HCT116 (cell line): ENCODE results near the gene ACBD3. TPM values are rescaled to one million over a fixed set of nuclear protein-coding genes. Genes with fewer than 3 reads are reported as not detected.

ENCODE experiments used
- ATAC-seq: fragments of 200-7000 bp; cut with Tn5 transposase; 2 replicates; pipeline ENCODE4 v1.9.1; 2020; ENCODE audit warnings: mild to moderate bottlenecking, moderate library complexity
- BruUV-seq: library from RNA; stranded (reverse); fragments of 400-500 nt; replicated peaks from 2 replicates; lab custom pipeline; 2021; lab: Mats Ljungman, UMichigan
- CTCF ChIA-PET: fragments of 300-600 bp; sonication (Branson Sonifier 250); formaldehyde crosslinking; loops from one replicate; lab custom pipeline; 2021; ENCODE audit warnings: antibody characterized with exemption; lab: Charles Lee
- POLR2A ChIA-PET: fragments of 300-600, 350-600 bp; sonication (Branson Sonifier 250); formaldehyde crosslinking; loops from one replicate; lab custom pipeline; 2021; ENCODE audit warnings: antibody characterized with exemption; lab: Charles Lee
- RAD21 ChIA-PET, 2 experiments: fragments of 300-600 bp; sonication (Branson Sonifier 250); formaldehyde crosslinking; loops; one replicate each; lab custom pipeline; 2023; ENCODE audit warnings: low total read pairs in 2 of 2; ENCODE audit not compliant: uncharacterized antibody in 2 of 2, unreplicated experiment in 2 of 2, low non-redundant PET in 1 of 2; lab: Charles Lee
- DNase-seq: peaks from one replicate; pipeline ENCODE4 v3.0.0-alpha.2; 2010; ENCODE audit warnings: low read depth, low spot score
- H2AFZ ChIP-seq: fragments of 200-600 bp; shearing (Covaris generic), sonication (generic); 2 replicates; pipeline ENCODE4 v1.6.1; 2017; ENCODE audit warnings: low read depth, mixed run types, mixed read lengths, antibody characterized with exemption, low read length; ENCODE audit not compliant: poor library complexity, severe bottlenecking
- H3K27ac ChIP-seq: 2 replicates; pipeline ENCODE4 v1.5.1; 2012; ENCODE audit warnings: low read depth, low read length
- H3K27me3 ChIP-seq: fragments of 200-600 bp; sonication (generic); 2 replicates; pipeline ENCODE4 v1.6.1; 2016; ENCODE audit warnings: mixed run types, low read length, mixed read lengths; ENCODE audit not compliant: insufficient read depth
- H3K36me3 ChIP-seq, 2 experiments: fragments of 200-500 bp in 1 of 2; fragments of 200-600 bp in 1 of 2; sonication (Bioruptor generic) in 1 of 2; sonication (generic) in 1 of 2; 2 replicates each; pipeline versions ENCODE4 v1.5.1 to v1.6.1; 2014 to 2016; ENCODE audit warnings: low read length in 2 of 2, inconsistent platforms in 1 of 2, mixed read lengths in 1 of 2, mixed run types in 1 of 2; ENCODE audit not compliant: insufficient read depth in 2 of 2, control insufficient read depth in 1 of 2
- H3K4me1 ChIP-seq, 2 experiments: fragments of 200-600 bp in 1 of 2; sonication (generic) in 1 of 2; 2 replicates each; pipeline versions ENCODE4 v1.5.1 to v1.6.1; 2012 to 2017; ENCODE audit warnings: low read length in 2 of 2, inconsistent platforms in 1 of 2, mild to moderate bottlenecking in 1 of 2, mixed read lengths in 1 of 2, mixed run types in 1 of 2, moderate library complexity in 1 of 2; ENCODE audit not compliant: insufficient read depth in 2 of 2, control insufficient read depth in 1 of 2
- H3K4me2 ChIP-seq: fragments of 200-600 bp; sonication (generic); 2 replicates; pipeline ENCODE4 v1.6.1; 2017; ENCODE audit warnings: mixed run types, low read length, mixed read lengths
- H3K4me3 ChIP-seq, 2 experiments: fragments of 200-600 bp in 1 of 2; sonication (generic) in 1 of 2; replicated peaks in 1 of 2; 2 replicates each; pipeline ENCODE4 v1.5.1; 2011 to 2016; ENCODE audit warnings: low read length in 2 of 2, control low read depth in 1 of 2, low read depth in 1 of 2, mild to moderate bottlenecking in 1 of 2, mixed read lengths in 1 of 2, mixed run types in 1 of 2
- H3K79me2 ChIP-seq: fragments of 200-600 bp; sonication (generic); 2 replicates; pipeline ENCODE4 v1.6.1; 2017; ENCODE audit warnings: mild to moderate bottlenecking, mixed run types, low read length, moderate library complexity, mixed read lengths; ENCODE audit not compliant: insufficient read depth
- H3K9ac ChIP-seq: fragments of 200-600 bp; sonication (generic); 2 replicates; pipeline ENCODE4 v1.6.1; 2016; ENCODE audit warnings: low read length, mixed read lengths
- H3K9me2 ChIP-seq: fragments of 200-600 bp; sonication (generic), shearing (Covaris generic); 2 replicates; pipeline ENCODE4 v1.6.1; 2017; ENCODE audit warnings: mixed run types, mild to moderate bottlenecking, moderate library complexity; ENCODE audit not compliant: insufficient read depth
- H3K9me3 ChIP-seq, 2 experiments: fragments of 200-500 bp in 1 of 2; fragments of 200-600 bp in 1 of 2; sonication (Bioruptor generic) in 1 of 2; sonication (generic) in 1 of 2; 2 replicates each; pipeline ENCODE4 v1.6.1; 2014 to 2017; ENCODE audit warnings: low read length in 2 of 2, mixed read lengths in 2 of 2, inconsistent platforms in 1 of 2, low read depth in 1 of 2, mild to moderate bottlenecking in 1 of 2, mixed run types in 1 of 2, moderate library complexity in 1 of 2; ENCODE audit not compliant: control insufficient read depth in 1 of 2, insufficient read depth in 1 of 2
- H4K20me1 ChIP-seq: fragments of 200-600 bp; sonication (generic), shearing (Covaris generic); 2 replicates; pipeline ENCODE4 v1.6.1; 2017; ENCODE audit warnings: mixed run types, mild to moderate bottlenecking, moderate library complexity; ENCODE audit not compliant: insufficient read depth
- CBX3 ChIP-seq: IDR thresholded peaks from 2 replicates; pipeline ENCODE4 v1.6.1; 2012; ENCODE audit warnings: low read depth
- CEBPB ChIP-seq: IDR thresholded peaks from 2 replicates; pipeline ENCODE4 v1.6.1; 2012; ENCODE audit warnings: low read depth
- EGR1 ChIP-seq: IDR thresholded peaks from 2 replicates; pipeline ENCODE4 v1.6.1; 2012; ENCODE audit warnings: low read depth
- ELF1 ChIP-seq: IDR thresholded peaks from 2 replicates; pipeline ENCODE4 v1.6.1; 2012; ENCODE audit warnings: low read depth, borderline replicate concordance
- EZH2 ChIP-seq: fragments of 200-600 bp; sonication (generic); IDR thresholded peaks from 2 replicates; pipeline ENCODE4 v1.6.1; 2017; ENCODE audit warnings: antibody characterized with exemption, mixed run types
- FOSL1 ChIP-seq: IDR thresholded peaks from 2 replicates; pipeline ENCODE4 v1.6.1; 2012; ENCODE audit warnings: low read depth
- RAD21 ChIP-seq: IDR thresholded peaks from 2 replicates; pipeline ENCODE4 v1.6.1; 2012; ENCODE audit warnings: low read depth, mild to moderate bottlenecking
- SP1 ChIP-seq: IDR thresholded peaks from 2 replicates; pipeline ENCODE4 v1.6.1; 2012; ENCODE audit warnings: low read depth
- SRF ChIP-seq: IDR thresholded peaks from 2 replicates; pipeline ENCODE4 v1.6.1; 2012; ENCODE audit warnings: low read depth
- TCF7L2 ChIP-seq: IDR thresholded peaks from 2 replicates; pipeline ENCODE4 v1.7.0; 2011; ENCODE audit warnings: borderline replicate concordance, inconsistent platforms; ENCODE audit not compliant: insufficient read depth, insufficient read length; ENCODE audit errors: extremely low read depth
- ZFX ChIP-seq: fragments of 450-650 bp; IDR thresholded peaks from 2 replicates; pipeline ENCODE4 v1.6.1; 2017
- ZNF274 ChIP-seq: fragments of 200-500 bp; sonication (Bioruptor generic); IDR thresholded peaks from 2 replicates; pipeline ENCODE4 v1.6.1; 2014; ENCODE audit warnings: mild to moderate bottlenecking, low read depth, low read length, inconsistent platforms
- intact Hi-C: fragments of 100-400 bp; cut with micrococcal nuclease; formaldehyde crosslinking; loops from 2 replicates; pipeline ENCODE4 v1.10.0; 2022
- total RNA-seq: library from RNA; stranded (reverse); gene quantifications from one replicate; pipeline ENCODE4 v1.2.1, GENCODE V29; 2021; ENCODE audit not compliant: unreplicated experiment
- TF ChIP-seq, protein P1 (sequence below): IDR thresholded peaks from 2 replicates; pipeline ENCODE4 v1.6.1; 2012; ENCODE audit warnings: low read depth
- TF ChIP-seq, protein P2 (sequence below): IDR thresholded peaks from 2 replicates; pipeline ENCODE4 v1.6.1; 2012
- TF ChIP-seq, protein P3 (sequence below): IDR thresholded peaks from 2 replicates; pipeline ENCODE4 v1.6.1; 2012
- TF ChIP-seq, protein P4 (sequence below): IDR thresholded peaks from 2 replicates; pipeline ENCODE4 v1.6.1; 2011; ENCODE audit warnings: mild to moderate bottlenecking, low read length, moderate library complexity; ENCODE audit not compliant: insufficient replicate concordance; ENCODE audit errors: extremely low read depth

The ACBD3 gene
- total RNA-seq, 1 experiment from 2014 or later: 29.6 TPM

DNA sequence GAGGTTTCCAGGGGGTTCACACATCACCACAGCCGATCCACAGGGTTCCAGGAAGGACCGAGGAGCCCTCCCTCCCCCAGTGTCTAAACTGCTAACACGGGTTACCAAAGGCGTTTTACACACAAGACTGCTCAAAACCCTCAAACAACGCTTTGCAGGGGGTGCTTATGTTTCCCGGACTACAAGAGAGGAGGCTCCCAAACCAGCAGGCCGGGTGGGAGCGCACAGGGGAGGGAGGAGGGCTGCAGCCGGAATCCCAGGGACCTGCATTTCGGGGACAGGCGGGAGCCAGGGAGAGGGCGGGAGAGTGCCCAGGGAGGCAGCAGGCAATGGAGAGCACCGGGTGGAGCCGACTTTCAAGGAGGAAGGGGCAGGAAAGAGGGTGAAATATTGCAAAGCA is 50.8 kb downstream of the ACBD3 start:
- no peak overlapping the region for H2AFZ ChIP-seq
- H3K79me2 ChIP-seq: no peaks in the 10 kb centered on the region
- H3K4me1 ChIP-seq: peaks cover 4 to 11% of the 10 kb centered on the region in 2 experiments; a peak in 2 of 4 replicates
- DNase-seq (no peak), ATAC-seq (no peak)
- POLR2A ChIA-PET: no interaction called here
- peaks cover 0 to 2% of the 10 kb centered on the region in 2 experiments; a peak in 1 of 4 replicates for H3K9me3 ChIP-seq
- no peaks in the 10 kb centered on the region for H4K20me1 ChIP-seq
- no peak overlapping the region for H3K4me2 ChIP-seq
- TF ChIP-seq ZNF274 (no peak), EZH2 (no peak), SP1 (no peak), EGR1 (no peak), RAD21 (no peak), ELF1 (no peak), CBX3 (no peak), ZFX (no peak), TCF7L2 (no peak), FOSL1 (no peak), CEBPB (no peak), SRF (no peak)
- TF ChIP-seq, protein P1, sequence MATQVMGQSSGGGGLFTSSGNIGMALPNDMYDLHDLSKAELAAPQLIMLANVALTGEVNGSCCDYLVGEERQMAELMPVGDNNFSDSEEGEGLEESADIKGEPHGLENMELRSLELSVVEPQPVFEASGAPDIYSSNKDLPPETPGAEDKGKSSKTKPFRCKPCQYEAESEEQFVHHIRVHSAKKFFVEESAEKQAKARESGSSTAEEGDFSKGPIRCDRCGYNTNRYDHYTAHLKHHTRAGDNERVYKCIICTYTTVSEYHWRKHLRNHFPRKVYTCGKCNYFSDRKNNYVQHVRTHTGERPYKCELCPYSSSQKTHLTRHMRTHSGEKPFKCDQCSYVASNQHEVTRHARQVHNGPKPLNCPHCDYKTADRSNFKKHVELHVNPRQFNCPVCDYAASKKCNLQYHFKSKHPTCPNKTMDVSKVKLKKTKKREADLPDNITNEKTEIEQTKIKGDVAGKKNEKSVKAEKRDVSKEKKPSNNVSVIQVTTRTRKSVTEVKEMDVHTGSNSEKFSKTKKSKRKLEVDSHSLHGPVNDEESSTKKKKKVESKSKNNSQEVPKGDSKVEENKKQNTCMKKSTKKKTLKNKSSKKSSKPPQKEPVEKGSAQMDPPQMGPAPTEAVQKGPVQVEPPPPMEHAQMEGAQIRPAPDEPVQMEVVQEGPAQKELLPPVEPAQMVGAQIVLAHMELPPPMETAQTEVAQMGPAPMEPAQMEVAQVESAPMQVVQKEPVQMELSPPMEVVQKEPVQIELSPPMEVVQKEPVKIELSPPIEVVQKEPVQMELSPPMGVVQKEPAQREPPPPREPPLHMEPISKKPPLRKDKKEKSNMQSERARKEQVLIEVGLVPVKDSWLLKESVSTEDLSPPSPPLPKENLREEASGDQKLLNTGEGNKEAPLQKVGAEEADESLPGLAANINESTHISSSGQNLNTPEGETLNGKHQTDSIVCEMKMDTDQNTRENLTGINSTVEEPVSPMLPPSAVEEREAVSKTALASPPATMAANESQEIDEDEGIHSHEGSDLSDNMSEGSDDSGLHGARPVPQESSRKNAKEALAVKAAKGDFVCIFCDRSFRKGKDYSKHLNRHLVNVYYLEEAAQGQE: no peak
- TF ChIP-seq, protein P2, sequence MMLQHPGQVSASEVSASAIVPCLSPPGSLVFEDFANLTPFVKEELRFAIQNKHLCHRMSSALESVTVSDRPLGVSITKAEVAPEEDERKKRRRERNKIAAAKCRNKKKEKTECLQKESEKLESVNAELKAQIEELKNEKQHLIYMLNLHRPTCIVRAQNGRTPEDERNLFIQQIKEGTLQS: no peak
- TF ChIP-seq, protein P3, sequence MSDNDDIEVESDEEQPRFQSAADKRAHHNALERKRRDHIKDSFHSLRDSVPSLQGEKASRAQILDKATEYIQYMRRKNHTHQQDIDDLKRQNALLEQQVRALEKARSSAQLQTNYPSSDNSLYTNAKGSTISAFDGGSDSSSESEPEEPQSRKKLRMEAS: no peak
- TF ChIP-seq, protein P4, sequence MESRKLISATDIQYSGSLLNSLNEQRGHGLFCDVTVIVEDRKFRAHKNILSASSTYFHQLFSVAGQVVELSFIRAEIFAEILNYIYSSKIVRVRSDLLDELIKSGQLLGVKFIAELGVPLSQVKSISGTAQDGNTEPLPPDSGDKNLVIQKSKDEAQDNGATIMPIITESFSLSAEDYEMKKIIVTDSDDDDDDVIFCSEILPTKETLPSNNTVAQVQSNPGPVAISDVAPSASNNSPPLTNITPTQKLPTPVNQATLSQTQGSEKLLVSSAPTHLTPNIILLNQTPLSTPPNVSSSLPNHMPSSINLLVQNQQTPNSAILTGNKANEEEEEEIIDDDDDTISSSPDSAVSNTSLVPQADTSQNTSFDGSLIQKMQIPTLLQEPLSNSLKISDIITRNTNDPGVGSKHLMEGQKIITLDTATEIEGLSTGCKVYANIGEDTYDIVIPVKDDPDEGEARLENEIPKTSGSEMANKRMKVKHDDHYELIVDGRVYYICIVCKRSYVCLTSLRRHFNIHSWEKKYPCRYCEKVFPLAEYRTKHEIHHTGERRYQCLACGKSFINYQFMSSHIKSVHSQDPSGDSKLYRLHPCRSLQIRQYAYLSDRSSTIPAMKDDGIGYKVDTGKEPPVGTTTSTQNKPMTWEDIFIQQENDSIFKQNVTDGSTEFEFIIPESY: no peak
- intact Hi-C loops: no loop called here
- no peaks in the 10 kb centered on the region for H3K9me2 ChIP-seq
- no peak overlapping the region for H3K4me3 ChIP-seq
- CTCF ChIA-PET: no interaction called here
- BruUV-seq: no TSS peak
- H3K9ac ChIP-seq: no peak overlapping the region
- H3K27ac ChIP-seq: no peak overlapping the region
- no peaks in the 10 kb centered on the region for H3K36me3 ChIP-seq
- H3K27me3 ChIP-seq: no peaks in the 10 kb centered on the region
- RAD21 ChIA-PET: no interaction called here
